SU-DHL-6 (cell line): ENCODE data around the gene CHI3L2.

Experiments
- EZH2phosphoT487 ChIP-seq: fragments of 200-600 bp; sonication (generic), shearing (Covaris generic); conservative IDR thresholded peaks from 2 replicates; pipeline ENCODE4 v1.6.1; 2018; ENCODE audit warnings: mild to moderate bottlenecking, antibody characterized with exemption, low read length, moderate library complexity, mixed read lengths
- TF ChIP-seq, protein P1 (sequence below): fragments of 200-600 bp; sonication (generic); IDR thresholded peaks from one replicate; pipeline ENCODE4 v1.5.1; 2017; ENCODE audit warnings: antibody characterized with exemption, mild to moderate bottlenecking, low read length, moderate library complexity; ENCODE audit not compliant: insufficient read depth, poor library complexity, severe bottlenecking

DNA sequence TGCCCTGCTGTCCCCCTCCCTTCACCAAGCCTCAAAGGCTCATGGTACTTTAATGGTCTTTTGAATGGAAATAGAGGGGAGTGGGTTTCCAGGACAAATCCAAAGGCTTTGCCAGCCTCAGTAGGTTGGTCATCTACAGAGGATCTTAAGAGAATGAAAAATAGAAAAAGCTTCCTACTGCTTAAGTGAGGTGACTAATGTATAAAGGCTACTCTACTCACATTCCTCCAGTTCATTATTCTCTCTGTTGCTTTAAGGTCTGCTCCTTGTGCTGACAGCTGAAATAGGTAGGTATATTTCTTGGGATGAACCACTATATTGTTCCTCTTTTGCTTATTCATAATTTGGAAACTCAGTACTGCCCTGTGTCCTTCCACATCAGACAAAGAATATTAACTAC lies 52.8 kb downstream of the CHI3L2 start:
- TF ChIP-seq, protein P1, sequence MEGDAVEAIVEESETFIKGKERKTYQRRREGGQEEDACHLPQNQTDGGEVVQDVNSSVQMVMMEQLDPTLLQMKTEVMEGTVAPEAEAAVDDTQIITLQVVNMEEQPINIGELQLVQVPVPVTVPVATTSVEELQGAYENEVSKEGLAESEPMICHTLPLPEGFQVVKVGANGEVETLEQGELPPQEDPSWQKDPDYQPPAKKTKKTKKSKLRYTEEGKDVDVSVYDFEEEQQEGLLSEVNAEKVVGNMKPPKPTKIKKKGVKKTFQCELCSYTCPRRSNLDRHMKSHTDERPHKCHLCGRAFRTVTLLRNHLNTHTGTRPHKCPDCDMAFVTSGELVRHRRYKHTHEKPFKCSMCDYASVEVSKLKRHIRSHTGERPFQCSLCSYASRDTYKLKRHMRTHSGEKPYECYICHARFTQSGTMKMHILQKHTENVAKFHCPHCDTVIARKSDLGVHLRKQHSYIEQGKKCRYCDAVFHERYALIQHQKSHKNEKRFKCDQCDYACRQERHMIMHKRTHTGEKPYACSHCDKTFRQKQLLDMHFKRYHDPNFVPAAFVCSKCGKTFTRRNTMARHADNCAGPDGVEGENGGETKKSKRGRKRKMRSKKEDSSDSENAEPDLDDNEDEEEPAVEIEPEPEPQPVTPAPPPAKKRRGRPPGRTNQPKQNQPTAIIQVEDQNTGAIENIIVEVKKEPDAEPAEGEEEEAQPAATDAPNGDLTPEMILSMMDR: no peak
- TF ChIP-seq EZH2phosphoT487: no peak
